SH-SY5Y (cell line): ENCODE data around the gene C12orf56.

Experiments used
- GATA2 ChIP-seq: IDR thresholded peaks from 2 replicates; pipeline ENCODE4 v1.6.1; 2011; ENCODE audit warnings: mild to moderate bottlenecking, low read depth, low read length
- GATA3 ChIP-seq: IDR thresholded peaks from 2 replicates; pipeline ENCODE4 v1.6.1; 2011; ENCODE audit warnings: low read depth, mild to moderate bottlenecking, low read length, moderate library complexity

GRCh38 chr12:64332296-64332695, 58.3 kb downstream of the C12orf56 start:
- no peak for TF ChIP-seq GATA2
- no peak for TF ChIP-seq GATA3
